T-cell (primary cell): ENCODE data around the gene GTPBP4. TPM values are rescaled to one million over a fixed set of nuclear protein-coding genes. Genes with fewer than 3 reads are reported as not detected.

Source experiments
- ATAC-seq, 4 experiments: fragments of 200-7000 bp in 3 of 4; fragments of 150-1000 bp in 1 of 4; cut with Tn5 transposase; replicated peaks in 1 of 4; 1 replicate in 3 of 4; 2 replicates in 1 of 4; pipeline ENCODE4 v1.10.0; 2021; ENCODE audit warnings: moderate library complexity in 3 of 4, mild to moderate bottlenecking in 2 of 4, moderate number of reproducible peaks in 1 of 4
- CTCF ChIA-PET, 2 donors: fragments of 300-600 bp; sonication (Branson Sonifier 250); formaldehyde crosslinking; loops; one replicate each; lab custom pipeline; 2022; ENCODE audit warnings: antibody characterized with exemption in 2 of 2; lab: Charles Lee
- POLR2A ChIA-PET, 2 donors: fragments of 300-600 bp; sonication (Branson Sonifier 250); formaldehyde crosslinking; loops; one replicate each; lab custom pipeline; 2022; ENCODE audit warnings: antibody characterized with exemption in 2 of 2; lab: Charles Lee
- DNase-seq, 35 experiments: peaks; one replicate each; pipeline versions ENCODE4 v3.0.0 to v3.0.0-alpha.2; 2013 to 2023
- H3K27ac ChIP-seq: one replicate; pipeline ENCODE4 v1.5.1; 2013; ENCODE audit warnings: low read length
- H3K27me3 ChIP-seq, 2 experiments: replicated peaks in 1 of 2; 1 replicate in 1 of 2; 2 replicates in 1 of 2; pipeline versions ENCODE4 v1.6.1 to v1.7.0; 2013; ENCODE audit warnings: low read length in 1 of 2, mixed read lengths in 1 of 2; ENCODE audit not compliant: control insufficient read depth in 2 of 2, insufficient read depth in 2 of 2; ENCODE audit errors: extremely low read depth in 1 of 2
- H3K36me3 ChIP-seq, 2 donors: 1 replicate in 1 of 2; 2 replicates in 1 of 2; pipeline versions ENCODE4 v1.6.1 to v1.7.0; 2013; ENCODE audit warnings: low read length in 1 of 2; ENCODE audit not compliant: control insufficient read depth in 2 of 2, insufficient read depth in 1 of 2; ENCODE audit errors: extremely low read depth in 1 of 2
- H3K4me1 ChIP-seq, 2 experiments: 1 replicate in 1 of 2; 2 replicates in 1 of 2; pipeline versions ENCODE4 v1.6.1 to v1.7.0; 2013; ENCODE audit warnings: low read length in 2 of 2, mixed read lengths in 1 of 2; ENCODE audit not compliant: insufficient read depth in 2 of 2, control insufficient read depth in 1 of 2; ENCODE audit errors: extremely low read depth in 1 of 2
- H3K4me3 ChIP-seq, 2 donors: 1 replicate in 1 of 2; 2 replicates in 1 of 2; pipeline versions ENCODE4 v1.5.1 to v1.7.0; 2013; ENCODE audit warnings: mild to moderate bottlenecking in 2 of 2, low read length in 1 of 2, moderate library complexity in 1 of 2; ENCODE audit not compliant: control insufficient read depth in 1 of 2; ENCODE audit errors: extremely low read depth in 1 of 2
- H3K9me3 ChIP-seq: 2 replicates; pipeline ENCODE4 v1.7.0; 2013
- H3K27ac Mint-ChIP-seq, 2 donors: one replicate each; pipeline ENCODE4 v1.8.0; 2020 to 2021; ENCODE audit warnings: mild to moderate bottlenecking in 2 of 2, mixed read lengths in 2 of 2
- H3K27me3 Mint-ChIP-seq, 2 donors: one replicate each; pipeline ENCODE4 v1.8.0; 2021 to 2022; ENCODE audit warnings: mixed read lengths in 2 of 2
- H3K36me3 Mint-ChIP-seq: one replicate; pipeline ENCODE4 v1.8.0; 2021; ENCODE audit warnings: mixed read lengths
- H3K4me1 Mint-ChIP-seq, 3 donors: one replicate each; pipeline ENCODE4 v1.8.0; 2020 to 2022; ENCODE audit warnings: mixed read lengths in 3 of 3, mild to moderate bottlenecking in 1 of 3
- H3K4me3 Mint-ChIP-seq, 3 donors: one replicate each; pipeline ENCODE4 v1.8.0; 2020 to 2022; ENCODE audit warnings: mild to moderate bottlenecking in 3 of 3, mixed read lengths in 3 of 3, moderate library complexity in 3 of 3
- H3K9me3 Mint-ChIP-seq, 3 donors: one replicate each; pipeline ENCODE4 v1.8.0; 2020 to 2022; ENCODE audit warnings: mixed read lengths in 3 of 3
- WGBS: methylation state at CpG from one replicate; pipeline ENCODE4 v1.1.5; 2013; ENCODE audit warnings: missing lambda C conversion rate; ENCODE audit not compliant: insufficient coverage; 5-methylcytosine and 5-hydroxymethylcytosine counted together
- total RNA-seq, 35 experiments: library from RNA in 6 of 35; stranded (reverse) in 6 of 35; fragments of 120-200 nt in 1 of 35; gene quantifications; one replicate each; pipeline versions ENCODE4 v1.2.1 to v1.2.4 and lab custom pipeline; 2013 to 2026

GTPBP4 gene
- total RNA-seq, 5 donors from 2014 or later (not counting 1 experiment from before 2014, with no cell fraction given): 44.6 to 59.1 (median 47.5) TPM

GRCh38 chr10:963655-964054, 24.6 kb upstream of the GTPBP4 start:
- Histone ChIP-seq H3K36me3 (no peaks in the 10 kb centered on the region), H3K27me3 (peaks cover 0 to 14% of the 10 kb centered on the region in 2 experiments), H3K9me3 (no peaks in the 10 kb centered on the region), H3K27ac (no peak overlapping the region), H3K4me1 (peaks cover 0 to 3% of the 10 kb centered on the region in 2 experiments), H3K4me3 (no peak overlapping the region)
- ChIA-PET POLR2A (no interaction called here), CTCF (no interaction called here)
- DNase-seq (no peak), ATAC-seq (no peak)
- H3K27me3 Mint-ChIP-seq: peaks cover 9 to 10% of the 10 kb centered on the region in 2 donors
- H3K27ac Mint-ChIP-seq: no peak overlapping the region
- H3K9me3 Mint-ChIP-seq: no peaks in the 10 kb centered on the region
- H3K4me3 Mint-ChIP-seq: no peak overlapping the region
- H3K36me3 Mint-ChIP-seq: no peaks in the 10 kb centered on the region
- WGBS: 100% methylated on average over 1 of the region's 4 CpGs
- H3K4me1 Mint-ChIP-seq: peaks cover 4 to 14% (median 9%) of the 10 kb centered on the region in 3 donors

GRCh38 chr10:964321-964987, 23.8 kb upstream of the GTPBP4 start:
- POLR2A ChIA-PET: no interaction called here
- DNase-seq: no peak
- Histone ChIP-seq H3K36me3 (no peaks in the 10 kb centered on the region), H3K4me3 (no peak overlapping the region), H3K4me1 (peaks cover 0 to 3% of the 10 kb centered on the region in 2 experiments), H3K27me3 (peaks cover 0 to 18% of the 10 kb centered on the region in 2 experiments), H3K27ac (no peak overlapping the region), H3K9me3 (no peaks in the 10 kb centered on the region)
- Mint-ChIP-seq H3K4me1 (peaks cover 4 to 14% (median 9%) of the 10 kb centered on the region in 3 donors), H3K36me3 (no peaks in the 10 kb centered on the region), H3K27me3 (peaks cover 15 to 16% of the 10 kb centered on the region in 2 donors), H3K9me3 (no peaks in the 10 kb centered on the region), H3K27ac (no peak overlapping the region), H3K4me3 (no peak overlapping the region)
- CTCF ChIA-PET: no interaction called here
- 91% methylated on average over 14 of the region's 15 CpGs for WGBS
- ATAC-seq: no peak

- no peak for ATAC-seq
- H3K27ac ChIP-seq: no peak overlapping the region
- H3K4me1 Mint-ChIP-seq: peaks cover 4 to 14% (median 9%) of the 10 kb centered on the region in 3 donors
- no peaks in the 10 kb centered on the region for H3K36me3 Mint-ChIP-seq
- H3K36me3 ChIP-seq: no peaks in the 10 kb centered on the region
- CTCF ChIA-PET: no interaction called here
- no peak for DNase-seq
- H3K27me3 ChIP-seq: peaks cover 0 to 23% of the 10 kb centered on the region in 2 experiments
- H3K9me3 ChIP-seq: no peaks in the 10 kb centered on the region
- H3K27me3 Mint-ChIP-seq: peaks cover 18 to 20% of the 10 kb centered on the region in 2 donors
- POLR2A ChIA-PET: no interaction called here
- WGBS: 98% methylated on average over 19 of the region's 20 CpGs
- H3K4me1 ChIP-seq: peaks cover 0 to 3% of the 10 kb centered on the region in 2 experiments
- H3K4me3 ChIP-seq: no peak overlapping the region
- no peak overlapping the region for H3K27ac Mint-ChIP-seq
- H3K9me3 Mint-ChIP-seq: no peaks in the 10 kb centered on the region
- no peak overlapping the region for H3K4me3 Mint-ChIP-seq
Observed at GRCh38 chr10:964988-965417, 23.2 kb upstream of the GTPBP4 start.

- ChIA-PET CTCF (no interaction called here), POLR2A (no interaction called here)
- peaks cover 4 to 14% (median 9%) of the 10 kb centered on the region in 3 donors for H3K4me1 Mint-ChIP-seq
- H3K4me1 ChIP-seq: peaks cover 0 to 3% of the 10 kb centered on the region in 2 experiments
- no peak overlapping the region for H3K27ac ChIP-seq
- peaks cover 18 to 21% of the 10 kb centered on the region in 2 donors for H3K27me3 Mint-ChIP-seq
- DNase-seq: no peak
- no peak overlapping the region for H3K27ac Mint-ChIP-seq
- H3K36me3 Mint-ChIP-seq: no peaks in the 10 kb centered on the region
- no peak overlapping the region for H3K4me3 Mint-ChIP-seq
- H3K9me3 ChIP-seq: no peaks in the 10 kb centered on the region
- ATAC-seq: no peak
- peaks cover 0 to 27% of the 10 kb centered on the region in 2 experiments for H3K27me3 ChIP-seq
- H3K9me3 Mint-ChIP-seq: peaks cover 0 to 3% (median 2%) of the 10 kb centered on the region in 3 donors
- WGBS: 88% methylated on average over 3 of the region's 20 CpGs
- no peak overlapping the region for H3K4me3 ChIP-seq
- no peaks in the 10 kb centered on the region for H3K36me3 ChIP-seq
Observed at GRCh38 chr10:966466-967235, 21.6 kb upstream of the GTPBP4 start.

GRCh38 chr10:968546-969199, 19.6 kb upstream of the GTPBP4 start:
- H3K4me3 Mint-ChIP-seq: no peak overlapping the region
- Histone ChIP-seq H3K27ac (no peak overlapping the region), H3K27me3 (peaks cover 0 to 26% of the 10 kb centered on the region in 2 experiments), H3K4me3 (no peak overlapping the region), H3K36me3 (no peaks in the 10 kb centered on the region), H3K4me1 (peaks cover 0 to 3% of the 10 kb centered on the region in 2 experiments), H3K9me3 (no peaks in the 10 kb centered on the region)
- H3K4me1 Mint-ChIP-seq: peaks cover 4 to 14% (median 9%) of the 10 kb centered on the region in 3 donors
- ChIA-PET POLR2A (no interaction called here), CTCF (no interaction called here)
- peaks cover 0 to 4% (median 3%) of the 10 kb centered on the region in 3 donors for H3K9me3 Mint-ChIP-seq
- DNase-seq (no peak), ATAC-seq (no peak)
- no peak overlapping the region for H3K27ac Mint-ChIP-seq
- H3K27me3 Mint-ChIP-seq: peaks cover 18 to 20% of the 10 kb centered on the region in 2 donors
- H3K36me3 Mint-ChIP-seq: no peaks in the 10 kb centered on the region
- WGBS: 96% methylated on average over 8 of the region's 17 CpGs

- DNase-seq (no peak), ATAC-seq (no peak)
- Mint-ChIP-seq H3K9me3 (peaks cover 0 to 4% (median 3%) of the 10 kb centered on the region in 3 donors), H3K4me1 (peaks cover 4 to 14% (median 9%) of the 10 kb centered on the region in 3 donors), H3K36me3 (no peaks in the 10 kb centered on the region), H3K27me3 (peaks cover 18 to 20% of the 10 kb centered on the region in 2 donors), H3K27ac (no peak overlapping the region), H3K4me3 (no peak overlapping the region)
- no peak overlapping the region for H3K27ac ChIP-seq
- no peak overlapping the region for H3K4me3 ChIP-seq
- CTCF ChIA-PET: no interaction called here
- POLR2A ChIA-PET: no interaction called here
- no peaks in the 10 kb centered on the region for H3K36me3 ChIP-seq
- peaks cover 0 to 23% of the 10 kb centered on the region in 2 experiments for H3K27me3 ChIP-seq
- no peaks in the 10 kb centered on the region for H3K9me3 ChIP-seq
- 81% methylated on average over 9 of the region's 15 CpGs for WGBS
- H3K4me1 ChIP-seq: peaks cover 0 to 3% of the 10 kb centered on the region in 2 experiments
Observed at GRCh38 chr10:969473-970150, 18.6 kb upstream of the GTPBP4 start.
